GM12878 (cell line): Measurements from ENCODE around the gene RNF43. TPM values are rescaled to one million over a fixed set of nuclear protein-coding genes. Genes with fewer than 3 reads are reported as not detected.

Experiments used
- ATAC-seq: fragments of 200-7000 bp; cut with Tn5 transposase; 3 replicates; pipeline ENCODE4 v1.9.1; 2020; ENCODE audit warnings: mild to moderate bottlenecking, moderate library complexity
- BruUV-seq: library from RNA; stranded (reverse); fragments of 400-500 nt; replicated peaks from 2 replicates; lab custom pipeline; 2021; lab: Mats Ljungman, UMichigan
- CTCF ChIA-PET: fragments of 300-600 bp; sonication (Branson Sonifier 250); formaldehyde crosslinking; extraction: SDS; loops from one replicate; lab custom pipeline; 2021; ENCODE audit warnings: inconsistent platforms; lab: Yijun Ruan, JAX
- POLR2A ChIA-PET: fragments of 350-600 bp; formaldehyde crosslinking; extraction: SDS; loops from one replicate; lab custom pipeline; 2021; ENCODE audit warnings: inconsistent platforms; lab: Charles Lee
- RAD21 ChIA-PET: fragments of 300-600 bp; sonication (Branson Sonifier 250); formaldehyde crosslinking; loops from one replicate; lab custom pipeline; 2023; ENCODE audit warnings: antibody characterized with exemption; ENCODE audit not compliant: unreplicated experiment; lab: Charles Lee
- SMC1A ChIA-PET: fragments of 300-600 bp; sonication (Branson Sonifier 250); formaldehyde crosslinking; loops from one replicate; lab custom pipeline; 2023; ENCODE audit not compliant: unreplicated experiment, uncharacterized antibody; lab: Charles Lee
- DNase-seq: peaks from one replicate; pipeline ENCODE4 v3.0.0-alpha.2; 2011; ENCODE audit warnings: low read depth, low spot score
- FAIRE-seq: peaks from 3 replicates; lab custom pipeline; 2011; peaks lifted over from hg19 to GRCh38; lab: Jason Lieb, UNC
- H2AFZ ChIP-seq: 2 replicates; pipeline ENCODE4 v1.6.0; 2011; ENCODE audit warnings: low read depth, low read length, control low read depth; ENCODE audit not compliant: control insufficient read depth
- H3K27ac ChIP-seq: 2 replicates; pipeline ENCODE4 v1.5.1; 2011; ENCODE audit warnings: control low read depth; ENCODE audit not compliant: control insufficient read depth, insufficient read depth
- H3K27me3 ChIP-seq, 2 experiments: replicated peaks in 1 of 2; 2 replicates each; pipeline versions ENCODE4 v1.6.0 to v1.6.1; 2011; ENCODE audit warnings: low read length in 1 of 2; ENCODE audit not compliant: control insufficient read depth in 2 of 2, insufficient read depth in 2 of 2
- H3K36me3 ChIP-seq, 2 experiments: 2 replicates each; pipeline ENCODE4 v1.5.1; 2011; ENCODE audit warnings: low read length in 1 of 2; ENCODE audit not compliant: control insufficient read depth in 2 of 2, insufficient read depth in 2 of 2
- H3K4me1 ChIP-seq: 2 replicates; pipeline ENCODE4 v1.6.1; 2011; ENCODE audit warnings: mild to moderate bottlenecking, low read length, moderate library complexity, mixed read lengths; ENCODE audit not compliant: control insufficient read depth, insufficient read depth
- H3K4me2 ChIP-seq: 2 replicates; pipeline ENCODE4 v1.6.0; 2011; ENCODE audit warnings: control low read depth; ENCODE audit not compliant: control insufficient read depth, insufficient read depth
- H3K4me3 ChIP-seq: fragments of 200-600 bp; sonication (generic); 2 replicates; pipeline ENCODE4 v1.5.1; 2016
- H3K79me2 ChIP-seq: 2 replicates; pipeline ENCODE4 v1.6.0; 2011; ENCODE audit warnings: low read length; ENCODE audit not compliant: control insufficient read depth, insufficient read depth
- H3K9ac ChIP-seq: 2 replicates; pipeline ENCODE4 v1.8.0; 2011; ENCODE audit warnings: low read length, control low read depth, mixed read lengths; ENCODE audit not compliant: control insufficient read depth, insufficient read depth
- H3K9me3 ChIP-seq: replicated peaks from 3 replicates; pipeline ENCODE4 v1.5.1; 2011; ENCODE audit warnings: mild to moderate bottlenecking, low read length; ENCODE audit not compliant: control insufficient read depth, insufficient read depth
- H4K20me1 ChIP-seq: 2 replicates; pipeline ENCODE4 v1.6.0; 2011; ENCODE audit not compliant: control insufficient read depth, insufficient read depth
- CBFB ChIP-seq: IDR thresholded peaks from 2 replicates; pipeline ENCODE4 v1.6.1; 2016; ENCODE audit warnings: antibody characterized with exemption, low read depth
- CHD2 ChIP-seq: IDR thresholded peaks from 2 replicates; pipeline ENCODE4 v1.6.1; 2011; ENCODE audit warnings: low read depth, low read length, improper control_type of control experiment, borderline replicate concordance
- CREB1 ChIP-seq: IDR thresholded peaks from 2 replicates; pipeline ENCODE4 v1.6.1; 2012; ENCODE audit warnings: low read depth, mild to moderate bottlenecking, inconsistent platforms
- EGR1 ChIP-seq, 2 experiments: IDR thresholded peaks; 1 replicate in 1 of 2; 2 replicates in 1 of 2; pipeline ENCODE4 v1.6.1; 2011 to 2012; ENCODE audit warnings: low read depth in 2 of 2, low read length in 2 of 2, borderline replicate concordance in 1 of 2, mild to moderate bottlenecking in 1 of 2, moderate library complexity in 1 of 2
- GATAD2B ChIP-seq: fragments of 450-650 bp; conservative IDR thresholded peaks from 2 replicates; pipeline ENCODE4 v1.6.1; 2017; ENCODE audit warnings: low read depth, mild to moderate bottlenecking, moderate library complexity
- IKZF1 ChIP-seq: fragments of 450-650 bp; conservative IDR thresholded peaks from 2 replicates; pipeline ENCODE4 v1.6.1; 2017; ENCODE audit warnings: antibody characterized with exemption, mild to moderate bottlenecking
- IKZF2 ChIP-seq, 2 experiments: fragments of 450-650 bp; IDR thresholded peaks; 2 replicates each; pipeline ENCODE4 v1.6.1; 2017; ENCODE audit warnings: mild to moderate bottlenecking in 2 of 2, moderate library complexity in 2 of 2
- KLF5 ChIP-seq: fragments of 450-650 bp; IDR thresholded peaks from 2 replicates; pipeline ENCODE4 v1.6.1; 2014; ENCODE audit warnings: mild to moderate bottlenecking; ENCODE audit not compliant: partially characterized antibody
- MXI1 ChIP-seq: fragments of 150-350 bp; IDR thresholded peaks from 2 replicates; pipeline ENCODE4 v1.6.1; 2011; ENCODE audit warnings: low read depth, mild to moderate bottlenecking, inconsistent platforms, low read length, improper control_type of control experiment
- MYB ChIP-seq: fragments of 150-350 bp; IDR thresholded peaks from 2 replicates; pipeline ENCODE4 v1.6.1; 2014; ENCODE audit warnings: mild to moderate bottlenecking, low read depth, low read length, borderline replicate concordance
- NR2C1 ChIP-seq: fragments of 450-650 bp; IDR thresholded peaks from 2 replicates; pipeline ENCODE4 v1.6.1; 2017; ENCODE audit warnings: antibody characterized with exemption, mild to moderate bottlenecking, moderate library complexity
- NR2F1 ChIP-seq: fragments of 450-650 bp; conservative IDR thresholded peaks from 2 replicates; pipeline ENCODE4 v1.6.1; 2017; ENCODE audit warnings: mild to moderate bottlenecking
- NRF1 ChIP-seq: conservative IDR thresholded peaks from 2 replicates; pipeline ENCODE4 v1.6.1; 2011; ENCODE audit warnings: mild to moderate bottlenecking, low read depth, low read length, improper control_type of control experiment
- RAD51 ChIP-seq: fragments of 450-650 bp; IDR thresholded peaks from 2 replicates; pipeline ENCODE4 v1.6.1; 2016; ENCODE audit warnings: moderate library complexity, mild to moderate bottlenecking, inconsistent platforms
- RCOR1 ChIP-seq: conservative IDR thresholded peaks from 2 replicates; pipeline ENCODE4 v1.6.1; 2012; ENCODE audit warnings: low read depth, low read length, improper control_type of control experiment
- SREBF1 ChIP-seq: IDR thresholded peaks from 2 replicates; pipeline ENCODE4 v1.6.1; 2012; ENCODE audit warnings: mild to moderate bottlenecking, low read length
- TAF1 ChIP-seq: IDR thresholded peaks from 2 replicates; pipeline ENCODE4 v1.6.1; 2011; ENCODE audit warnings: mild to moderate bottlenecking, low read depth, low read length, borderline replicate concordance
- ZNF207 ChIP-seq: fragments of 450-650 bp; IDR thresholded peaks from 2 replicates; pipeline ENCODE4 v1.6.1; 2014; ENCODE audit warnings: antibody characterized with exemption, mild to moderate bottlenecking, borderline replicate concordance
- ZNF24 ChIP-seq: fragments of 450-650 bp; IDR thresholded peaks from 2 replicates; pipeline ENCODE4 v1.6.1; 2017; ENCODE audit warnings: antibody characterized with exemption, mild to moderate bottlenecking
- WGBS: methylation state at CpG from one replicate; pipeline ENCODE4 v1.1.6; 2016; ENCODE audit warnings: low lambda C conversion rate; ENCODE audit not compliant: insufficient replicate concordance, insufficient coverage; ENCODE audit errors: missing lambda C conversion rate; 5-methylcytosine and 5-hydroxymethylcytosine counted together
- in situ Hi-C: fragments of 300-500 bp; cut with MboI; formaldehyde crosslinking; loops from 9 replicates; pipeline ENCODE4 v1.14.3; 2018; ENCODE audit warnings: mixed read lengths
- intact Hi-C: fragments of 100-400 bp; cut with micrococcal nuclease; formaldehyde crosslinking; loops from one replicate; pipeline ENCODE4 v1.14.2; 2022; ENCODE audit not compliant: unreplicated experiment
- polyA plus RNA-seq, 11 experiments: library from polyadenylated mRNA; depleted of rRNA in 4 of 11; unstranded in 6 of 11; stranded (reverse) in 5 of 11; fragments of >200 nt; fragmentation: Nextera tagmentation in 4 of 11; fragmentation: Illumina TruSeq in 1 of 11; extraction: Ambion mirVana in 4 of 11; extraction: Trizol in 1 of 11; gene quantifications; 1 replicate in 1 of 11; 2 replicates in 10 of 11; pipeline versions ENCODE4 v1.2.1 to v1.2.3, GENCODE V29; 2011 to 2016; ENCODE audit warnings: inconsistent platforms in 2 of 11, missing spikeins in 2 of 11, low read depth in 1 of 11
- total RNA-seq, 4 experiments: library from RNA; depleted of rRNA in 3 of 4; stranded (reverse); fragments of >200 nt in 3 of 4; fragmentation: Illumina TruSeq in 1 of 4; extraction: Trizol in 1 of 4; gene quantifications; 2 replicates each; pipeline versions ENCODE4 v1.2.1 to v1.2.3, GENCODE V29; 2013 to 2021
- TF ChIP-seq, protein P1 (sequence below): fragments of 450-650 bp; IDR thresholded peaks from 2 replicates; pipeline ENCODE4 v1.6.1; 2017; ENCODE audit warnings: mild to moderate bottlenecking

Gene RNF43
- total and polyA plus RNA-seq, 10 of the 15 experiments (the other 5 are each of a cell fraction or from before 2014, with no cell fraction given): 1.2 to 16.7 (median 5.5) TPM

DNA sequence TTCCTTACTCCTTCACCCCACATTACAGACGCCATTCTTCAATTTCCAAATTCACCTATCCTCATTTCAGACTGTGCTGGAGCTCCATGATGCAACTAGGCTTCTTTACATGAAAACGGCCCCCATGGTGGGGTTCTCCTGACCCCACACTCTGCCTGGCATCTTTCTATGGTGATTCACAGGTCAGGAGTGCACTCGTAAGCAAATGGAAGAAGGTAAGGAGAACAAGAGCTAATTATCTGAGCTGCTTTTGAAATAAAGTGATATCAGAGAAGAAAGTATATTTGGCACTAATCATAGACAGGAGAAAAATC, 37.9 kb downstream of the RNF43 start:
- in situ Hi-C loops: no loop called here
- RAD21 ChIA-PET: interaction anchor here (8.4 kb wide), 1 partner anchor 36 kb away, joined by 70 read pairs; the partner anchor contains the start of gene RNF43
- no TSS peak for BruUV-seq
- Histone ChIP-seq H2AFZ (no peak overlapping the region), H4K20me1 (no peaks in the 10 kb centered on the region), H3K4me3 (no peak overlapping the region), H3K4me1 (peaks cover 19% of the 10 kb centered on the region)
- FAIRE-seq (no peak), DNase-seq (no peak), ATAC-seq (no peak)
- POLR2A ChIA-PET: interaction anchor here (1.0 to 5.9 kb wide), 5 partner anchors 15 to 38 kb away, joined by 3 to 29 read pairs (median 3); partner anchors contain the start of genes RNF43 and SUPT4H1
- 52% methylated on average over 3 of the region's 3 CpGs for WGBS
- CTCF ChIA-PET: interaction anchor here (0.7 to 2.9 kb wide), 6 partner anchors 9 to 130 kb away, joined by 3 to 17 read pairs (median 4); partner anchors contain the start of gene RNF43
- SMC1A ChIA-PET: interaction anchor here (1.0 to 7.5 kb wide), 3 partner anchors 10 to 36 kb away, joined by 3 to 74 read pairs (median 3); partner anchors contain the start of gene RNF43
- intact Hi-C loops: no loop called here
- no peak for TF ChIP-seq CHD2
- TF ChIP-seq IKZF2 (IDR thresholded peaks at IDR 0.05): no peak
- no peak for TF ChIP-seq GATAD2B
- TF ChIP-seq MYB: no peak
- no peak for TF ChIP-seq CBFB
- no peak for TF ChIP-seq CREB1
- TF ChIP-seq TAF1: no peak
- TF ChIP-seq, protein P1, sequence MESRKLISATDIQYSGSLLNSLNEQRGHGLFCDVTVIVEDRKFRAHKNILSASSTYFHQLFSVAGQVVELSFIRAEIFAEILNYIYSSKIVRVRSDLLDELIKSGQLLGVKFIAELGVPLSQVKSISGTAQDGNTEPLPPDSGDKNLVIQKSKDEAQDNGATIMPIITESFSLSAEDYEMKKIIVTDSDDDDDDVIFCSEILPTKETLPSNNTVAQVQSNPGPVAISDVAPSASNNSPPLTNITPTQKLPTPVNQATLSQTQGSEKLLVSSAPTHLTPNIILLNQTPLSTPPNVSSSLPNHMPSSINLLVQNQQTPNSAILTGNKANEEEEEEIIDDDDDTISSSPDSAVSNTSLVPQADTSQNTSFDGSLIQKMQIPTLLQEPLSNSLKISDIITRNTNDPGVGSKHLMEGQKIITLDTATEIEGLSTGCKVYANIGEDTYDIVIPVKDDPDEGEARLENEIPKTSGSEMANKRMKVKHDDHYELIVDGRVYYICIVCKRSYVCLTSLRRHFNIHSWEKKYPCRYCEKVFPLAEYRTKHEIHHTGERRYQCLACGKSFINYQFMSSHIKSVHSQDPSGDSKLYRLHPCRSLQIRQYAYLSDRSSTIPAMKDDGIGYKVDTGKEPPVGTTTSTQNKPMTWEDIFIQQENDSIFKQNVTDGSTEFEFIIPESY: no peak
- no peak for TF ChIP-seq NR2C1
- no peak for TF ChIP-seq SREBF1
- TF ChIP-seq RCOR1: no peak
- TF ChIP-seq RAD51: no peak
- TF ChIP-seq EGR1 (IDR thresholded peaks at IDR 0.05; ENCODE audit: borderline replicate concordance in 1 of 2, low read depth in 2 of 2, low read length in 2 of 2): no peak
- TF ChIP-seq MXI1: no peak
- no peak for TF ChIP-seq NR2F1
- TF ChIP-seq ZNF207: no peak
- TF ChIP-seq KLF5: no peak
- TF ChIP-seq NRF1: no peak
- no peak for TF ChIP-seq IKZF1
- TF ChIP-seq ZNF24: no peak
- TF ChIP-seq, all 136 proteins: peak for 0
- H3K79me2 ChIP-seq: peaks cover 4% of the 10 kb centered on the region
- H3K9ac ChIP-seq: no peak overlapping the region
- H3K27me3 ChIP-seq: no peaks in the 10 kb centered on the region
- no peak overlapping the region for H3K27ac ChIP-seq
- no peak overlapping the region for H3K4me2 ChIP-seq
- H3K9me3 ChIP-seq: no peaks in the 10 kb centered on the region
- no peaks in the 10 kb centered on the region; a peak in 1 of 4 replicates for H3K36me3 ChIP-seq
